SHP77 (cell line): ENCODE results near the gene DPYSL4.

Experiments used
- DNase-seq, 2 experiments: peaks; one replicate each; lab custom pipeline; 2025; lab: John Stamatoyannopoulos, UW

The DPYSL4 gene

GRCh38 chr10:132226586-132227405, 40.0 kb downstream of the DPYSL4 start:
- no peak for DNase-seq

- DNase-seq, result no peak
These were observed 41.2 kb downstream of the DPYSL4 start for GRCh38 chr10:132227851-132228390.

GRCh38 chr10:132228616-132229015, 41.9 kb downstream of the DPYSL4 start:
- DNase-seq, result no peak

DNA sequence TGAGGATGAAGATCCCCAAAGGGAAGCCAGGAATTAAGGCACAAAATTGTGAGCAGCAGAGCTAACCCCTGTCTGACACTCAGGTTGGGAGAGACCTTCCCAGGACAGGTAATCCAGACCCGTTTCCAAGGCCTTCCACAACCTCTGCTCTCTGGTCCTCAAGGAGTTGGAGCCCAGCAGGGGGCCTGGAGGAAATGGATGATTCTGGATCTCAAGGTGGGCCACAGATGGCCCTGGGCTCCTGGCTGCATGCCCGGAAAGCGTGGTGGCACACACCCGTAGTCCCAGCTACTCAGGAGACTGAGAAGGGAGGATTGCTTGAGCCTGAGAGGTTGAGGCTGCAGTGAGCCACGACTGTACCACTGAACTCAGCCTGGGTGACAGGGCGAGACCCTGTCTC, 42.3 kb downstream of the DPYSL4 start:
- no peak for DNase-seq

DNA sequence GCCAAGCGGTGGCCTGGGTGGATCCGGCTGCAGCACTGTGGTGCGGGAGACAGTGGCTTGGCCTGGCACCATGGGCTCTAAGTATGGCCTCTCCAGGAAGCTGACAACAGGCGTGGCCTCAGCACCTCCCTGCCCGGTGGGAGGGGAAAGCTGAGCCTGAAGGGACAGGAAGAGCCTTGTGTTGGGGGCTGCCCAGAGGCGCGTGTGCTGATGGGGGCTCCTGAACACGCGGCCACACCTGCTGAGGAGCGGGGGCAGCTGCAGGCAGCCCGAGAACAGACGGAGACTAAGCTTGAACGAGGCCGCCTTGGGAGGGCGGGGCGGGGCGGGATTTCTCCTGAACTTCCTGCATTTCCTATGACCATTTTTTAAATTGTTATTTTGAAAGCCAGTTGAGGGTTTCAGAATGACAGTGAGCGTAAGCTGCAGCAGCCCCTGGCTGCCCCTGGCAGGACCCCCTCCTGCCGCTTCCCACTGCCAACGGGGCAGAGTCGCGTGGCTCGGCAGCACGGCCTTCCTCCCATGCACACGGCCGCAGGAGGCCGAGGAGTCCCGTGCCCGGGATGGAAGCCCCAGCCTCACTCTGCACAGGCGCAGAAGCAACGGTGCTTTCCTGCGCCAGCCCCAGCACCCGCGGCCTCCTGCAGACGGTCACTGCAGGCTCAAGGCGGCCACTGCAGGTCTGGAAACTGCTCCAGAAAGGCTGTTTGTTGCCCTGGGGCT, 43.2 kb downstream of the DPYSL4 start:
- no peak for DNase-seq

DNA sequence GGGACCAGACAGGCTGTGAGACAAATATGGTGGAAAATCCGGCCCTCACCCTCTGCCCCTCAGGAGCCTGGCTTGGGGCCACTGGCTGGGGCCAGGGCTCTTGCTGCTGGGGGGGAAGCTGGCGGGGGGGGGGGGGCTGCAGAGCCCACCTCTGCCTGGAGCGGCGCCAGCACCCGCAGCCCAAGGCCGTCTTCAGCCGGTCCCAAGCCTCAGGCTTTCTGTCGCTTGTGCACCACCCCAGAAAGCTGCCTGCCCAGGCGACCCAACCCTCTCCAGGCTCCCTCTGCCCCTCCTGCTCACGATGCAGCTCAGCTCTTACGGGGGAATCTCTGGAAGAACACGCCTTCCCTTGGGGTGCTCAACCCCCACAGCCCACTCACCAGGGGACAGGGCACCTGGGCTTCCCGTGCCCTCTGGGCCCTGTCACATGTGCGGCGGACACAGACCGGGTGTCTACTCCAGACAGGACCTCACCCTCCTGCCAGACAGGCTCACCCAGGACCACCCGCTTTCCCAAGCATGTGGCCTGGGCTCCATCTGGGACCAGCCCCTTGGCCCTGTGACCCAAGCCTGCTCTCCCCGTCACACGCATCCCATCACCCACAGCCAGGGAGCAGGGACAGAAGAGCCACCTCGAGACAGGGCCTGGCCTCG, 43.9 kb downstream of the DPYSL4 start:
- no peak for DNase-seq

- DNase-seq, result no peak
These were observed 44.9 kb downstream of the DPYSL4 start for GRCh38 chr10:132231656-132232022.

GRCh38 chr10:132232023-132232951, 45.5 kb downstream of the DPYSL4 start:
- DNase-seq, result no peak

DNA sequence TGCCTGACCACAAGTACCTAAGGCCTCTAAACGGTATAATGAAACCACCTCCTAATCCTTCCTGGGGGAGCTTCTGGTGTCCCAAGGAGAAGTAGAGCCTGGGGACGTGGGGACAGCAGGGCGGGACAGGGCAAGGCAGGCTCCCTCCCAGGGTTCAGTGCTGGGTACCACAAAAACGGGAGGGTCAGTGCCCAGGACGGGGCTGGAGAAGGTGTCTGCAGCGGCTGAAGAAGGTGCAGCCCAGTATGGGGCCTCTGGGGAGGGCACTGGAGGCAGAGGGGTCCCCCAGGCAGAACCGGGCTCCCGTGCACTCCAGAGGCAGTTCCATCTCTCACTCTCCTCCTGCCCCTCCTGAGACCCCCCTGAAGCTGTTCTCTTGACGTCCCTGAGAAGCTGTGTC, 46.2 kb downstream of the DPYSL4 start:
- DNase-seq, result no peak

GRCh38 chr10:132233501-132234085, 46.8 kb downstream of the DPYSL4 start:
- DNase-seq, result no peak

DNA sequence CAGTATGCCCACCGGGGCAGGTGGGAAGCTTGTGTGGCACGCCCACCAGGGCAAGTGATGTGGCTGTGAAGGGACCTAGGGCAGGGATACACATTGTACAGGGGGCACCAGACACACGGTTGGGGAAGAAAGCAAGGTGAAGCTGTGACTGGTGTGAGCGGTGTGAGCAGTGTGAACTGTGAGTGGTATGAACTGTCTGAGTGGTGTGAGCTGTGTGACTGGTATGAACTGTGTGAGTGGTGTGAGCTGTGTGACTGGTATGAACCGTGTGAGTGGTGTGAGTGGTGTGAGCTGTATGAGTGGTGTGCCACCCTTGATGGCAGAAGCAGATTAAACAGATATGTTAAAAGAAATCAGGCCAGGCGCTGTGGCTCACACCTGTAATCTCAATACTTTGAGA, 48.1 kb downstream of the DPYSL4 start:
- DNase-seq, result no peak

GRCh38 chr10:132236161-132236560, 49.4 kb downstream of the DPYSL4 start:
- DNase-seq, result no peak

DNA sequence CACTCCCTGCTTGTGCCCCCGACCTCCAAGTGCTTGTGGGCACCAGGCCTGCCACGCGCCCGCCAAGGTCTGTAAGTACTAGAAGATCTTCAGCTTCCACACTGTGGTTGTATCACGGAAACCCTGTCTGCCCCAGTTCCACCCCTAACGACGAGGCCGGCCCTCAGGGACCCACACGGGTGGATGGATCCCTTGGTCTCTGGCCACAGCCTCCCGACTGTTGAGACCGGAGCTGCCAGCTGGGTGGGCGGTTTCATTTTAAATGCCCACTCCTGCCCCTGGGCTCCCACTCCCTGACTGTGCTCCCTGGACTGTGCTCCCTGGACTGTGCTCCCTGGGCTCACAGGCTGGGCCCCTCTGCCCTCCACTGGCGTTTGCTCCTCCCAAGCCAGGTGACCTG, 50.1 kb downstream of the DPYSL4 start:
- no peak for DNase-seq

DNA sequence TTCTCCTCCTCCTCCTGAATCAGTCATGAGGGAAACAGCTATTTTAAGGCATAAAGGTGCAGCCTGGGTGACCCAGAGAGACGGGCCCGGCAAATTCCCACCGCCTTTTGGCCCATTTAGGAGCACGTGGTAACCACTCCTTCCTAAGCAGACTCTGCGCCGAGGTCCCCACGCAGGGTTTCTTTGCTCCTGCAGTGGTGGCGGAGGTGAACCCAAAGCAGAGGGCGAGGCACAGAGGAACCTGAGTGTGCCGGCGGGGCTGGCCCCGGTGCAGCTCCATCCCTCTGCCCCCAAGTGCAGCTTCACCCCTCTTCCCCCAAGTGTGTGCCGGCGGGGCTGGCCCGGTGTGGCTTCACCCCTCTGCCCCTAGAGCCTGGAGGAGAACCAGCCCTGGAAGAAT, 50.6 kb downstream of the DPYSL4 start:
- DNase-seq, result no peak

- no peak for DNase-seq
These were observed 51.1 kb downstream of the DPYSL4 start for GRCh38 chr10:132237871-132238270.

GRCh38 chr10:132238371-132239125, 51.8 kb downstream of the DPYSL4 start:
- no peak for DNase-seq

DNA sequence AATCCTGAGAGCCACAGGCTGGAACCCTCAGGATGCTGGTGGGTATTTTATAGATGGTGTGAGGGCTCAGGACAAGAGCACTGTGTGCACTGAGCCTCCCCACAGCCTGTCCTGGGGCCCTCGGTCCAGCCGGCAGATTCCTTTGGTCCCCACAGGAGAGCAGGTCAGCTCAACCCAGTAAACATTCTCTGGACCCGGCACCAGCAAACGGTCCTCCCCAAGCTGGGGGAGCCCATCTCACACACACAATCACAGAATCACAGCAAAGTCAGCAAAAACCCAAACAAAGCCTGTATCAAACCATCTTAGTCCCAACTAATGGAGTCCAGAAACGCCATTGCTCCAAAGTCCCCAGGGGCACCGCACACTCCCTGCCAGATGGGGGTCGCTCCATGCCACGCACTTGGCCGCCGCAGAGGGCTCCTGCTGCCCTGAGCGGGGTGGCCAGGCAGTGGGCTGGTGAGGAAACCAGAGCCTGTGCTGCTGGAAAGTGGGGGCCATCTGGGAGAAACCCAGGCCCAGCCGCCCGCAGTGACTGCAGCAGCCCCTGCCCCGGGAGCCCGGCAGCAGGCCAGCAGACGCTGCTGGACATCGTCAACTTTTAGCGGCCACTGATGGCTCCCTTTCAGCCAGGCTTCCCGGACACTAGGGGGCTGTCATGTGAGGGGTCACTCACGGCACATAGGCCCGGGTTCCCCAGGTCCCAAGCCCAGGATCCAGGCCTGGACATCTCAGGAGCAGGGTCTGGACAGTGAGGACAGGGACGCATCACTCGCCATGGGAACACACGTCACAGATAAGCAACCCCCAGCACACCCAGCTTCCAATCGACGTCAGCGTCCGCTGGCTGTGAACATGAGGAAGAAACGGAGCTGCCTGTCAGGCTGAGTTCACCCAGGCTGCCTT, 52.6 kb downstream of the DPYSL4 start:
- DNase-seq, result no peak

DNA sequence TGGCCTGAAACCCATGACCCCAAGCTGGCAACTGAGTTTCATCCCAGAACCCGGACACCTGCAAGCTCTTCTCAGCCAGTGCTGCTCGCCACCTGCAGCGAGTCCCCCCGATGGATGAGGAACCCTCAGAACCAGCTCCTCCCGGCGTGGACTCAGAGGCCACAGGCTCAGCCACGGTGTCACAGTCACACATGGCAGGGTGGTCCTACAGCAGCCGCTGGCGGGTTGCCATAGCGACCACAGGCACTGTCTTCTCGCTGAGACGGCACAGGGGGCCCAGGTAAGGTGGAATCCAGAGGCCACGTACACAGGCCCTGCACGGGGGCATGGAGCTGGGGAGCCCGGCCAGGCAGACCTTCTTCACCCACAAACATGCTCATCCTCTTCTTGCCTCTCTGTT, 53.4 kb downstream of the DPYSL4 start:
- no peak for DNase-seq

GRCh38 chr10:132240581-132240980, 53.8 kb downstream of the DPYSL4 start:
- DNase-seq, result no peak
